WTC11 (cell line): Measurements from ENCODE around the gene CALM3. TPM values are rescaled to one million over a fixed set of nuclear protein-coding genes. Genes with fewer than 3 reads are reported as not detected.

Source experiments
- ATAC-seq: fragments of 200-7000 bp; cut with Tn5 transposase; 2 replicates; pipeline ENCODE4 v1.10.0; 2021; ENCODE audit warnings: mild to moderate bottlenecking, moderate library complexity
- CTCF ChIA-PET: fragments of 300-600 bp; sonication (Branson Sonifier 250); formaldehyde crosslinking; loops from one replicate; lab custom pipeline; 2021; ENCODE audit warnings: antibody characterized with exemption; lab: Charles Lee
- POLR2A ChIA-PET: fragments of 350-600 bp; sonication (Branson Sonifier 250); formaldehyde crosslinking; loops from one replicate; lab custom pipeline; 2021; ENCODE audit warnings: antibody characterized with exemption; lab: Charles Lee
- DNase-seq: peaks from one replicate; pipeline ENCODE4 v3.0.0; 2021; ENCODE audit warnings: low spot score
- H3K27ac Mint-ChIP-seq: 2 replicates; pipeline ENCODE4 v1.8.0; 2021; ENCODE audit warnings: mixed read lengths
- H3K27me3 Mint-ChIP-seq: 2 replicates; pipeline ENCODE4 v1.8.0; 2021; ENCODE audit warnings: low read depth, mild to moderate bottlenecking, moderate library complexity, mixed read lengths
- H3K36me3 Mint-ChIP-seq: 2 replicates; pipeline ENCODE4 v1.8.0; 2021; ENCODE audit warnings: mixed read lengths
- H3K4me1 Mint-ChIP-seq: 2 replicates; pipeline ENCODE4 v1.8.0; 2022; ENCODE audit warnings: mixed read lengths
- H3K4me3 Mint-ChIP-seq: 2 replicates; pipeline ENCODE4 v1.8.0; 2021; ENCODE audit warnings: mild to moderate bottlenecking, moderate library complexity, mixed read lengths
- H3K9me3 Mint-ChIP-seq: 2 replicates; pipeline ENCODE4 v1.8.0; 2021; ENCODE audit warnings: mixed read lengths
- ATF1 ChIP-seq: sonication (generic); formaldehyde crosslinking; IDR thresholded peaks from 2 replicates; pipeline ENCODE4 v1.8.1; 2023; ENCODE audit warnings: mild to moderate bottlenecking, moderate library complexity, missing genetic modification reagents
- ATF6 ChIP-seq: sonication (generic); formaldehyde crosslinking; IDR thresholded peaks from 2 replicates; pipeline ENCODE4 v1.8.1; 2023; ENCODE audit warnings: mild to moderate bottlenecking, missing genetic modification reagents
- E2F4 ChIP-seq: sonication (generic); formaldehyde crosslinking; IDR thresholded peaks from 2 replicates; pipeline ENCODE4 v1.8.1; 2022; ENCODE audit warnings: low read depth, mild to moderate bottlenecking, moderate library complexity, missing genetic modification reagents, borderline replicate concordance
- ERG ChIP-seq: fragments of 250-450 bp; sonication (Bioruptor Pico); IDR thresholded peaks from 2 replicates; pipeline ENCODE4 v1.8.0; 2021; ENCODE audit warnings: mild to moderate bottlenecking
- FOXP1 ChIP-seq: sonication (generic); formaldehyde crosslinking; IDR thresholded peaks from 2 replicates; pipeline ENCODE4 v1.8.0; 2022; ENCODE audit warnings: missing genetic modification reagents, mild to moderate bottlenecking, moderate library complexity, borderline replicate concordance
- MYBL2 ChIP-seq: sonication (generic); formaldehyde crosslinking; IDR thresholded peaks from 2 replicates; pipeline ENCODE4 v1.8.1; 2023; ENCODE audit warnings: mild to moderate bottlenecking, moderate library complexity, missing genetic modification reagents
- OVOL2 ChIP-seq: fragments of 250-450 bp; sonication (Bioruptor Pico); IDR thresholded peaks from 2 replicates; pipeline ENCODE4 v1.9.0; 2021; ENCODE audit warnings: mild to moderate bottlenecking, borderline replicate concordance
- PRDM15 ChIP-seq: sonication (generic); formaldehyde crosslinking; IDR thresholded peaks from 2 replicates; pipeline ENCODE4 v1.8.0; 2022; ENCODE audit warnings: missing genetic modification reagents
- RELA ChIP-seq: sonication (generic); formaldehyde crosslinking; IDR thresholded peaks from 2 replicates; pipeline ENCODE4 v1.8.1; 2022; ENCODE audit warnings: missing genetic modification reagents, mild to moderate bottlenecking, borderline replicate concordance
- SOX15 ChIP-seq: fragments of 250-450 bp; sonication (Bioruptor Pico); IDR thresholded peaks from 2 replicates; pipeline ENCODE4 v1.9.0; 2021; ENCODE audit warnings: mild to moderate bottlenecking
- TEAD1 ChIP-seq: sonication (generic); formaldehyde crosslinking; IDR thresholded peaks from 2 replicates; pipeline ENCODE4 v1.8.0; 2022; ENCODE audit warnings: mild to moderate bottlenecking, missing genetic modification reagents
- TEAD4 ChIP-seq: sonication (generic); formaldehyde crosslinking; IDR thresholded peaks from 2 replicates; pipeline ENCODE4 v1.8.0; 2022; ENCODE audit warnings: mild to moderate bottlenecking, missing genetic modification reagents
- ZNF121 ChIP-seq: sonication (generic); formaldehyde crosslinking; IDR thresholded peaks from 2 replicates; pipeline ENCODE4 v1.8.0; 2023; ENCODE audit warnings: missing genetic modification reagents
- ZNF317 ChIP-seq: sonication (generic); formaldehyde crosslinking; IDR thresholded peaks from 2 replicates; pipeline ENCODE4 v1.8.1; 2023; ENCODE audit warnings: low read depth, mild to moderate bottlenecking, moderate library complexity, missing genetic modification reagents, borderline replicate concordance
- ZNF396 ChIP-seq: fragments of 250-450 bp; sonication (Bioruptor Pico); IDR thresholded peaks from 2 replicates; pipeline ENCODE4 v1.8.0; 2021; ENCODE audit warnings: mild to moderate bottlenecking, moderate library complexity, borderline replicate concordance
- ZNF425 ChIP-seq: fragments of 250-450 bp; sonication (Bioruptor Pico); conservative IDR thresholded peaks from 2 replicates; pipeline ENCODE4 v1.9.0; 2021; ENCODE audit warnings: mild to moderate bottlenecking
- ZNF512 ChIP-seq: sonication (generic); formaldehyde crosslinking; IDR thresholded peaks from 2 replicates; pipeline ENCODE4 v1.8.1; 2022; ENCODE audit warnings: missing genetic modification reagents, borderline replicate concordance
- total RNA-seq: library from RNA; stranded (reverse); gene quantifications from 3 replicates; pipeline ENCODE4 v1.2.3, GENCODE V29; 2021

The CALM3 gene
- total RNA-seq, 1 experiment from 2014 or later = 306 TPM

GRCh38 chr19:46629546-46630025 is 28.5 kb downstream of the CALM3 start:
- H3K36me3 Mint-ChIP-seq = no peaks in the 10 kb centered on the region
- H3K27ac Mint-ChIP-seq = no peak overlapping the region
- CTCF ChIA-PET = interaction anchor here (0.6 to 8.5 kb wide), 7 partner anchors 8 to 137 kb away, joined by 3 to 78 read pairs (median 31); partner anchors contain the start of gene DACT3
- ATAC-seq (no peak), DNase-seq (no peak)
- H3K27me3 Mint-ChIP-seq = peaks cover 31% of the 10 kb centered on the region
- peaks cover 25% of the 10 kb centered on the region for H3K4me1 Mint-ChIP-seq
- TF ChIP-seq OVOL2 (CRISPR knock-in tag) (no peak), E2F4 (CRISPR knock-in tag) (no peak), TEAD4 (CRISPR knock-in tag) (no peak), SOX15 (CRISPR knock-in tag) (no peak), FOXP1 (CRISPR knock-in tag) (0 out of 2 replicates have a peak, but pooled peaks have one; percentile 33)
- no peak overlapping the region for H3K4me3 Mint-ChIP-seq
- POLR2A ChIA-PET = no interaction called here
- no peaks in the 10 kb centered on the region for H3K9me3 Mint-ChIP-seq

- POLR2A ChIA-PET = interaction anchor here (0.6 to 1.2 kb wide), 3 partner anchors 30 to 238 kb away, joined by 3 to 9 read pairs (median 4); partner anchors contain the start of genes CALM3 and DACT3
- Mint-ChIP-seq H3K27ac (no peak overlapping the region; the same call in 1 of the 2 replicates), H3K27me3 (peaks cover 39% of the 10 kb centered on the region), H3K9me3 (no peaks in the 10 kb centered on the region), H3K4me3 (no peak overlapping the region), H3K36me3 (no peaks in the 10 kb centered on the region), H3K4me1 (peaks cover 25% of the 10 kb centered on the region)
- CTCF ChIA-PET = interaction anchor here (0.6 to 8.5 kb wide), 11 partner anchors 10 to 123 kb away, joined by 3 to 78 read pairs (median 6); partner anchors contain the start of genes DACT3 and PRKD2
- 0 out of 2 replicates have a peak, but pooled peaks have one; percentile 54 for TF ChIP-seq ZNF121 (CRISPR knock-in tag)
- 0 out of 2 replicates have a peak, but pooled peaks have one; percentile 9 for TF ChIP-seq PRDM15
- no peak for TF ChIP-seq ZNF425
- DNase-seq (no peak), ATAC-seq (no peak)
Observed at GRCh38 chr19:46630586-46631205, 29.6 kb downstream of the CALM3 start.

- CTCF ChIA-PET = interaction anchor here (0.6 to 8.5 kb wide), 10 partner anchors 10 to 122 kb away, joined by 3 to 78 read pairs (median 6); partner anchors contain the start of gene DACT3
- POLR2A ChIA-PET = interaction anchor here (1.2 kb wide), 1 partner anchor 31 kb away, joined by 9 read pairs; the partner anchor contains the start of gene CALM3
- no peak for TF ChIP-seq SOX15 (CRISPR knock-in tag)
- no peak for TF ChIP-seq MYBL2 (CRISPR knock-in tag)
- no peak for TF ChIP-seq RELA (CRISPR knock-in tag)
- TF ChIP-seq ZNF396 (CRISPR knock-in tag) = no peak
- no peak for TF ChIP-seq ATF6 (CRISPR knock-in tag)
- TF ChIP-seq ERG (CRISPR knock-in tag) = no peak
- no peak for TF ChIP-seq ZNF512 (CRISPR knock-in tag)
- TF ChIP-seq ATF1 (CRISPR knock-in tag) = no peak
- TF ChIP-seq TEAD1 (CRISPR knock-in tag) = no peak
- no peak for TF ChIP-seq ZNF317 (CRISPR knock-in tag)
- Mint-ChIP-seq H3K9me3 (no peaks in the 10 kb centered on the region), H3K27me3 (peaks cover 39% of the 10 kb centered on the region), H3K27ac (no peak overlapping the region), H3K36me3 (no peaks in the 10 kb centered on the region), H3K4me1 (peaks cover 27% of the 10 kb centered on the region), H3K4me3 (no peak overlapping the region)
- ATAC-seq (no peak), DNase-seq (no peak)
Observed at GRCh38 chr19:46631481-46631880, 30.4 kb downstream of the CALM3 start.
